Mesendoderm (in vitro differentiated cells): ENCODE results near the gene AKT1.

Experiments used
- DNase-seq: peaks from one replicate; pipeline ENCODE4 v3.0.0; 2013
- H2AK5ac ChIP-seq: 2 replicates; pipeline ENCODE4 v1.6.1; 2013; ENCODE audit warnings: low read length, inconsistent platforms
- H2BK120ac ChIP-seq: 2 replicates; pipeline ENCODE4 v1.6.1; 2013; ENCODE audit warnings: low read depth, mild to moderate bottlenecking, low read length, moderate library complexity, mixed read lengths
- H2BK15ac ChIP-seq: replicated peaks from 2 replicates; pipeline ENCODE4 v1.6.1; 2013; ENCODE audit warnings: low read depth, mild to moderate bottlenecking, moderate library complexity
- H2BK5ac ChIP-seq: 2 replicates; pipeline ENCODE4 v1.6.1; 2013; ENCODE audit warnings: low read length, inconsistent platforms
- H3K18ac ChIP-seq: 2 replicates; pipeline ENCODE4 v1.6.1; 2013; ENCODE audit warnings: mild to moderate bottlenecking, low read length, mixed read lengths
- H3K23ac ChIP-seq: one replicate; pipeline ENCODE4 v1.6.1; 2013; ENCODE audit warnings: low read length
- H3K27ac ChIP-seq: 2 replicates; pipeline ENCODE4 v1.5.1; 2013; ENCODE audit warnings: low read depth, mild to moderate bottlenecking, inconsistent platforms, low read length, moderate library complexity
- H3K27me3 ChIP-seq: 2 replicates; pipeline ENCODE4 v1.6.1; 2013; ENCODE audit warnings: low read length, control low read depth, mild to moderate bottlenecking, inconsistent platforms; ENCODE audit not compliant: insufficient read depth, poor library complexity
- H3K36me3 ChIP-seq: 2 replicates; pipeline ENCODE4 v1.6.1; 2013; ENCODE audit warnings: low read length, inconsistent platforms; ENCODE audit not compliant: control insufficient read depth, insufficient read depth
- H3K4ac ChIP-seq: one replicate; pipeline ENCODE4 v1.6.1; 2013; ENCODE audit warnings: low read depth, mild to moderate bottlenecking, low read length, moderate library complexity
- H3K4me1 ChIP-seq: 2 replicates; pipeline ENCODE4 v1.6.1; 2013; ENCODE audit warnings: low read depth, low read length, inconsistent platforms; ENCODE audit not compliant: control insufficient read depth
- H3K4me2 ChIP-seq: 2 replicates; pipeline ENCODE4 v1.6.1; 2013; ENCODE audit warnings: low read length
- H3K4me3 ChIP-seq: 2 replicates; pipeline ENCODE4 v1.5.1; 2013; ENCODE audit warnings: mild to moderate bottlenecking, low read length
- H3K56ac ChIP-seq: one replicate; pipeline ENCODE4 v1.6.1; 2013; ENCODE audit warnings: low read length
- H3K79me1 ChIP-seq: 2 replicates; pipeline ENCODE4 v1.6.1; 2013; ENCODE audit warnings: low read length, inconsistent platforms
- H3K79me2 ChIP-seq: 2 replicates; pipeline ENCODE4 v1.6.1; 2013; ENCODE audit warnings: mild to moderate bottlenecking, low read length; ENCODE audit not compliant: control insufficient read depth, insufficient read depth
- H3K9ac ChIP-seq: 2 replicates; pipeline ENCODE4 v1.6.1; 2013; ENCODE audit warnings: low read length, inconsistent platforms
- H4K5ac ChIP-seq: one replicate; pipeline ENCODE4 v1.6.1; 2013; ENCODE audit warnings: low read length
- H4K8ac ChIP-seq: one replicate; pipeline ENCODE4 v1.6.1; 2013; ENCODE audit warnings: low read depth, mild to moderate bottlenecking, control low read depth, low read length, moderate library complexity
- WGBS: extraction: QIAGEN DNeasy Blood & Tissue Kit; methylation state at CpG from one replicate; pipeline ENCODE4 v1.1.7; 2013; ENCODE audit warnings: low lambda C conversion rate, missing lambda C conversion rate; ENCODE audit not compliant: insufficient coverage; ENCODE audit errors: extremely low coverage; 5-methylcytosine and 5-hydroxymethylcytosine counted together

The AKT1 gene

GRCh38 chr14:104774453-104775072 lies 21.0 kb downstream of the AKT1 start:
- H3K4me1 ChIP-seq = no peaks in the 10 kb centered on the region
- H4K5ac ChIP-seq = no peak overlapping the region
- H3K36me3 ChIP-seq = peaks cover 14% of the 10 kb centered on the region
- H3K4me3 ChIP-seq = no peak overlapping the region
- H3K18ac ChIP-seq = no peak overlapping the region
- no peak overlapping the region for H3K4ac ChIP-seq
- no peak overlapping the region for H3K23ac ChIP-seq
- DNase-seq = no peak
- H3K9ac ChIP-seq = no peak overlapping the region
- H3K79me2 ChIP-seq = no peaks in the 10 kb centered on the region
- no peaks in the 10 kb centered on the region for H3K79me1 ChIP-seq
- no peak overlapping the region for H2BK15ac ChIP-seq
- H3K4me2 ChIP-seq = no peak overlapping the region
- no peak overlapping the region for H2BK5ac ChIP-seq
- no peak overlapping the region for H3K56ac ChIP-seq
- no peak overlapping the region for H3K27ac ChIP-seq
- H2AK5ac ChIP-seq = no peak overlapping the region
- no CpG with 5 or more reads among the region's 20 CpGs for WGBS
- H3K27me3 ChIP-seq = no peaks in the 10 kb centered on the region
- no peak overlapping the region for H2BK120ac ChIP-seq
- no peak overlapping the region for H4K8ac ChIP-seq

GRCh38 chr14:104773505-104774452 lies 21.8 kb downstream of the AKT1 start:
- H2BK5ac ChIP-seq = no peak overlapping the region
- H3K18ac ChIP-seq = no peak overlapping the region
- DNase-seq = no peak
- H3K4me2 ChIP-seq = no peak overlapping the region
- no peaks in the 10 kb centered on the region for H3K4me1 ChIP-seq
- H4K8ac ChIP-seq = no peak overlapping the region
- no peak overlapping the region for H3K23ac ChIP-seq
- no peak overlapping the region for H2AK5ac ChIP-seq
- no peaks in the 10 kb centered on the region for H3K27me3 ChIP-seq
- no peak overlapping the region for H3K4me3 ChIP-seq
- H3K27ac ChIP-seq = no peak overlapping the region
- no peak overlapping the region for H2BK15ac ChIP-seq
- H4K5ac ChIP-seq = no peak overlapping the region
- peaks cover 14% of the 10 kb centered on the region for H3K36me3 ChIP-seq
- no peak overlapping the region for H3K4ac ChIP-seq
- no peak overlapping the region for H3K56ac ChIP-seq
- H3K79me1 ChIP-seq = no peaks in the 10 kb centered on the region
- H2BK120ac ChIP-seq = no peak overlapping the region
- WGBS = no CpG with 5 or more reads among the region's 46 CpGs
- H3K79me2 ChIP-seq = no peaks in the 10 kb centered on the region
- H3K9ac ChIP-seq = no peak overlapping the region

DNA sequence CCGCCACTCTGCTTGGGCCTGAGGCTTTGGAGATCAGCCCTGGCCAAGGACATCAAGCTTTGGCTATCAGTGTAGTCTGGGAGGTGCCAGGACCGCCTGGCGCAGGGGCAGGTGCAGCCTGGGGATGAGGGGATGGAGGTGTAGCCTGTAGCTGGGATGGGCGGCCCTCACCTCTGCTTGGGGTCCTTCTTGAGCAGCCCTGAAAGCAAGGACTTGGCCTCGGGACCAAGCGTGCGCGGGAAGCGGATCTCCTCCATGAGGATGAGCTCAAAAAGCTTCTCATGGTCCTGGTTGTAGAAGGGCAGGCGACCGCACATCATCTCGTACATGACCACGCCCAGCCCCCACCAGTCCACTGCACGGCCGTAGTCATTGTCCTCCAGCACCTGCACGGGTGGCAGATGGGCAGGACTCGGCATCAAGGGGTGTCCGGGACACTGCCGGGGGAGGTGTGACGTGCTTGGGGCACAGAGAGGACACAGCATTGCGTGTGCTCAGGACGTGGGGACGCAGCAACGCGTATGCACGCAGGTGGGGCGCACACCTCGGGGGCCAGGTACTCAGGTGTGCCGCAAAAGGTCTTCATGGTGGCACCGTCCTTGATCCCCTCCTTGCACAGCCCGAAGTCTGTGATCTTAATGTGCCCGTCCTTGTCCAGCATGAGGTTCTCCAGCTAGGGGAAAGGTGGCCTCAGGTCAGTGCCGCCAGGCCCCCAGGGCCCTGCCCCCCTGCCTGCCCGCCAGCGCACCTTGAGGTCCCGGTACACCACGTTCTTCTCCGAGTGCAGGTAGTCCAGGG lies 22.6 kb downstream of the AKT1 start:
- Histone ChIP-seq H4K8ac (no peak overlapping the region), H3K4ac (no peak overlapping the region), H2BK120ac (no peak overlapping the region), H3K4me3 (no peak overlapping the region), H2AK5ac (no peak overlapping the region), H3K27me3 (no peaks in the 10 kb centered on the region), H3K36me3 (peaks cover 14% of the 10 kb centered on the region), H2BK5ac (no peak overlapping the region), H3K79me2 (no peaks in the 10 kb centered on the region), H2BK15ac (no peak overlapping the region), H3K79me1 (no peaks in the 10 kb centered on the region), H3K4me1 (peaks cover 1% of the 10 kb centered on the region), H3K9ac (no peak overlapping the region), H3K4me2 (no peak overlapping the region), H4K5ac (no peak overlapping the region), H3K18ac (no peak overlapping the region), H3K56ac (no peak overlapping the region), H3K27ac (no peak overlapping the region), H3K23ac (no peak overlapping the region)
- no peak for DNase-seq
- no CpG with 5 or more reads among the region's 38 CpGs for WGBS

GRCh38 chr14:104771918-104772706 lies 23.4 kb downstream of the AKT1 start:
- WGBS = no CpG with 5 or more reads among the region's 34 CpGs
- Histone ChIP-seq H3K27me3 (no peaks in the 10 kb centered on the region), H3K56ac (no peak overlapping the region), H3K79me2 (no peaks in the 10 kb centered on the region), H4K8ac (no peak overlapping the region), H3K4me1 (peaks cover 1% of the 10 kb centered on the region), H3K4me3 (no peak overlapping the region), H3K23ac (no peak overlapping the region), H3K4ac (no peak overlapping the region), H2BK15ac (no peak overlapping the region), H3K18ac (no peak overlapping the region), H3K36me3 (peaks cover 14% of the 10 kb centered on the region), H3K79me1 (no peaks in the 10 kb centered on the region), H4K5ac (no peak overlapping the region), H3K9ac (no peak overlapping the region), H2BK120ac (no peak overlapping the region), H2BK5ac (no peak overlapping the region), H2AK5ac (no peak overlapping the region), H3K27ac (no peak overlapping the region), H3K4me2 (no peak overlapping the region)
- no peak for DNase-seq

DNA sequence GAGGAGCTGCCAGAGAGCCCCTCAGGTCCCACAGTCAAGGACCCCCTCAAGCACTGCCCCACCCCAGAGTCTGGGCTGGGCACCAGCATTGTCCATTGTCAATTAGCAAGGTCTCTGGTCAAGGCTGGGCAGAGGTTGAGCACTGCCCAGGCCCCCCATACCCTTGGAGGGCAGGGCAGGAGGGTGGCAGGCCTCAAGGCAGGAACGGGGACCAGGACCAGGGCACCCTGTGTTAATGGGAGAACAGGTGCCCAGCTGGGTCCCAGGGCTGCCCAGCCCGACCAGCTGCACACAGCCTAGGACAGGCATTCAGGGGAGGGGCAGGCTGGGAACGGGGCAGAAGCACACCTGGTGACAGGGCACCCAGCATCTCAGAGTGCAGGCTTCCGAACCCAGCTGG lies 24.2 kb downstream of the AKT1 start:
- Histone ChIP-seq H3K4me1 (peaks cover 1% of the 10 kb centered on the region), H3K36me3 (peaks cover 14% of the 10 kb centered on the region), H3K79me2 (no peaks in the 10 kb centered on the region), H2BK120ac (no peak overlapping the region), H2BK15ac (no peak overlapping the region), H3K27me3 (no peaks in the 10 kb centered on the region), H4K8ac (no peak overlapping the region), H2AK5ac (no peak overlapping the region), H4K5ac (no peak overlapping the region), H3K9ac (no peak overlapping the region), H3K18ac (no peak overlapping the region), H3K4ac (no peak overlapping the region), H3K27ac (no peak overlapping the region), H3K4me3 (no peak overlapping the region), H3K56ac (no peak overlapping the region), H2BK5ac (no peak overlapping the region), H3K23ac (no peak overlapping the region), H3K79me1 (no peaks in the 10 kb centered on the region), H3K4me2 (no peak overlapping the region)
- DNase-seq = no peak
- no CpG with 5 or more reads among the region's 4 CpGs for WGBS
